ENCODE measurements around the gene PPP1R11. TPM values are rescaled to one million over a fixed set of nuclear protein-coding genes. Genes with fewer than 3 reads are reported as not detected.

Gene PPP1R11, protein sequence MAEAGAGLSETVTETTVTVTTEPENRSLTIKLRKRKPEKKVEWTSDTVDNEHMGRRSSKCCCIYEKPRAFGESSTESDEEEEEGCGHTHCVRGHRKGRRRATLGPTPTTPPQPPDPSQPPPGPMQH
- total RNA-seq: 25.4 TPM

DNA sequence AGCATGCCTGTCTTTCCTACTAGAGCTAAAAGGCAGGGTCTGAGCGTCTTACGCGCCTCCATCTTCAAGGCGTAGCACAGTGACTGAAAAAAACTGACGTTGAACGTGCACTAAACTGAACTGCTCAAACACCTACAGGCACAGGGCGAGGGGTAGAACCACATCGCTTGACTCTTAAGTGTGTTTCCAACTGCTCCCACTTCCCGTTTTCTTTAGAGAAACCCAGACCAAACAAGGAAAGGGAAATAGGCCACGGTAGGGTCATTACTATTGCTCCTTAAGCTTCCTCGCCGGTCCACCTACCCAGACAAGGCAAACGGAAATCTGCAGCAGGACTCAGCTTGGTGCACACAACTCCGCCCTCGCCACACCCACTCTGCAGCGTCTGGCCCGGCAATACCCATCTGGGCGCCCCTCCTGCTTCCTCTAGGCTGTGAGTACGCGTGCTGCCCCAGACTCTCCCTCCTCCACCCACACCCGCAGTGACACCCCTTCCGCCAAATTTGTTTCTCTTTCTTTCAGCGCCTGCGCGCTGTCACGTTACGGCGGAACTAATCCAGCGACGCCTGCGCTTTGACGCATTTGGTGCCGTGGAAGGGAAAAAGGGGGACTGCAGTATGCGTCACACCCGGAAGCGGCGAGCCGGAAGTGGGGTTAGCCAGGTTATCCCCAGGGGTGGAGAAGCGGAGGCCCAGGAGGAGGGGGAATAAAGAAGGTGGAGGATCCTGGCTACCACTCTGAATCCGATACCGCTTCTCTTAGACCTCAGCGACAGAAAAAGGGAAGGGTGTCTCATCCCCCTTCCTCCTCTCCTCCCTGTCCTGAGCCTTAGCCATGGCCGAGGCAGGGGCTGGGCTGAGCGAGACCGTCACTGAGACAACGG, at the start of gene PPP1R11:
PPP1R11 (plus strand) TSS at position 622 of the 883 bp plus-strand sequence; CDS start at position 835, 213 bp downstream.

DNA sequence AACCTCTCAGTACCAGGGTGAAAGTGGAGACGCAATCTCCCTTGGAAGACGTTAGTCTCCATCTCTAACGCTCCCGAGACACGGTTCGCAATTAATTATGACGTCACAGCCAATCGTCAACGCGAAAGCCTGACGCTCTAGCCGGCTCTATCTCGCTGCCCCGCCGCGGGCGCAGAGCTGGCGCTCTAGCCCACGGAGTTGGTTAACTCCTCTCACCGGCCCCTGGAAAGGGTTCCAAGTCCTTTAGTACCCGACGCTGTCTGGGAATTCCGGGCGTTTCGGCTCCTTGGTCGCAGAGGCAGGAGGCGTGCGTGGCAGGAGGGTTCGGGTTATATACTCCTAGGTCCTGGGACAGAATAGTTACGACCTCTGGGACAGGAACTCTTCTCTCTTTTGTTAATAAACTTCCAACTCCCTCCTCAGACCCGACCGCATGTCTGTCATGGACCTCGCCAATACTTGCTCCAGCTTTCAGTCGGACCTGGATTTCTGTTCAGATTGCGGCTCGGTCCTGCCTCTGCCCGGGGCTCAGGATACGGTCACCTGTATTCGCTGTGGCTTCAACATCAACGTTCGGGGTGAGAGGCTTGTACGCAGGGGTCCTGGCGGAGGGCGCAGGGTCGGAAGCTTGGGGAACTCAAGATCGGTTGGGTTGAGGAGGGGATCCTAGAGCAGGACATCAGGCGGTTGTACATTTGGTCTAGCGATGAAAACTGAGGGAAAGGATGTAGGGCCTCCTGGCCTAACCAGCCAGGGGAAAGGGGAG, 5.7 kb upstream of the PPP1R11 start, which contains the start of gene POLR1H:
POLR1H (plus strand) TSS at position 174 of the 766 bp plus-strand sequence; CDS start at position 434, 260 bp downstream.

DNA sequence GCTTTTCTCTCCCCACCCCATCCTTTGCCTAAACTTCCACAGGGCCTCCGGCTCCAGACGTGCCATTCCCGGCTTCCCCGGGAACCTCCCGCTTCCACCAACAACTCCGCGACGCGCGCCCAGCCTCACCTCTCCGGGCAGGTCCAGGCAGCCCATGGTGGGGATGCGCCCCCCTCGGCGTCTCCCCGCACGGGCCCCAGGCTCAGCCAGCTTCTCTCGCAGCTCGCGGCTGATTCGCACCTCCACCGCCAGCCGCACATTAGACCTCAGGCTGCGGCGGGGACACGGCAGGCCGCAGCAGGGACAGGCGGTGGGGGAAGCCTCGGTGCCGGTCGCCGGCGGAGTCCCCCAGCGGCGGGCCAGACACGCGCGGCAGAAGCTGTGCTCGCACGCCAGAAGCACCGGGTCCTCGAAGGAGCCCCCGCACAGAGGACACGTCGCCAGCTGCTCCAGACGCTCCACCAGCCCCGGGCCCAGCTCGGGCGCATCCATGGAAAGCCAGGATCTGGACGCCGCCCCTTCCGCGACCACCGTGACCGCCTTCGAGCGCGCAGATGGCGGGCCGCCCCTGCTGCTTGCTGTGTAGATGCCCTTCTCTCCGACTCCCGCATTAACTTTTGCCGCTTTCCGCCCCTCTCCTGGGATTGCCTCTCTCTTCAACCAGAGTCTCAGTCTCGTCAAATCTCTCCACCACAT, 8.2 kb downstream of the PPP1R11 start, which contains the start of gene RNF39:
RNF39 (minus strand) TSS at position 676 of the 696 bp plus-strand sequence; CDS start at position 492, 184 bp downstream.

DNA sequence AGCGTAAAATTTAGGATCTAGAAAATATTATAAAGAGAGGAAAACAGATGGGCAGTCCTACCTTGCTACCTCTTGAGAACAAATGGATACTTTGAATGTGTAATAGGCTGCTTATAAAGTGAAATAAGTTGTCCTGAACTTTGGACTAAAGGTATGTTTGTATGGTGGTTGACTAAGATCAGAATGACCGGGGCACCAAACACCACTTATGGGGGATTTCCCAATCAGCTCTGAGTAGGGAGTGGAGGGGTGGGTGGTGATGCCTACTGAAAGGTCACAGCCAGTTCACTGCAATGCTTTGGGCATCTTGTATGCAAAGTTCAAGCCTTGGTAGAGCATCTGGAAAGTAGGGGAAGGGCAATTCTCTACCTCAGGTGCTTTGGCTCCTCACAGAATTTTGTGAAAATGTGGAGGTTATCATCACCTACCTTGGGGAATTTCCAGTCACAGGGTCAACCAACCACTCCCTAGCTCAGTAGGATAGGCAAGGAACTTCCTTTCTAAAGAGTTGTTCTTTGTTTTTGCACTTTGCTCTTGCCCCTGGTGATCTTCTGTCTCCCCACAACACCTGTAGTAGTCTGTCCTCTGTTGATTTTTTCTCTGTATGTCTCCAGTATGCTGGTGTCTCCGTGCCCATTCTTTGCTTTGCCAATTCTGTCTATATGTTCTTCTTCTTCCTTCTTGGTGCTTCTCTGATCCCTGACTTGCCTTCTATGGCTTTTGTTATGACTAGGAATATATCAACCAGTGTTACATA, 46.2 kb downstream of the PPP1R11 start, which contains the start of gene TRIM31:
TRIM31 (minus strand) TSS at position 88 of the 757 bp plus-strand sequence. CDS start 285 bp downstream, outside the sequence.

Small RNA genes lying within 50 kb of the gene (small RNA-seq; reads per million reads assigned to genes)
- gene RF02218 (ENCODE audit: low replicate concordance) (not detected), gene RF02219 (ENCODE audit: low replicate concordance) (not detected), gene RF02220 (ENCODE audit: low replicate concordance) (not detected)

Other genes starting within 250 kb of the PPP1R11 start
- not detected for gene HLA-G, start 239.4 kb upstream of the PPP1R11 start, total RNA-seq
- 48.5 TPM for gene HLA-A, start 124.7 kb upstream of the PPP1R11 start, total RNA-seq
- 13.5 TPM for gene POLR1H, start 5.9 kb upstream of the PPP1R11 start, total RNA-seq
- not detected for gene RNF39, start 8.6 kb downstream of the PPP1R11 start, total RNA-seq
- not detected for gene TRIM31, start 45.9 kb downstream of the PPP1R11 start, total RNA-seq
- gene TRIM40, start 68.9 kb downstream of the PPP1R11 start, total RNA-seq: not detected
- 0.31 TPM for gene TRIM10, start 94.0 kb downstream of the PPP1R11 start, total RNA-seq
- not detected for gene TRIM15, start 96.3 kb downstream of the PPP1R11 start, total RNA-seq
- gene TRIM26, start 146.2 kb downstream of the PPP1R11 start, total RNA-seq: 16.3 TPM

All from parietal lobe (tissue), 2 donors.